ENCODE data around the gene CAMK2D. TPM values are rescaled to one million over a fixed set of nuclear protein-coding genes. Genes with fewer than 3 reads are reported as not detected.

Gene CAMK2D
- total RNA-seq, 1 donor from 2014 or later: 50.3 TPM

DNA sequence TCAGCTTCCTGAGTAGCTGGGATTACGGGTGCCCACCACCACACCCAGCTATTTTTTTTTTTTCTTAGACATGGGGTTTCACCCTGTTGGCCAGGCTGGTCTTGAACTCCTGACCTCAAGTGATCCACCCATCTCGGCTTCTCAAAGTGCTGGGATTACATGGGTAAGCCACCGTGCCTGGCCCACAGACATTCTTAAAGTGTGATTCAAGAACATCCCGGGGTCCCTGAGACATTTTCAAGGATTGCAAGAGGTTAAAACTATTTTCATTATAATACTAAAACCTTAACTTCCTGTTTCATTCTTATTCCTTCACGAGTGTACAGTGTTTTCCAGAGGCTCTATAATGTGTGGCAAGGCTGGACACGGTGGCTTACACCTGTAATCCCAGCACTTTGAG lies 318.7 kb downstream of the CAMK2D start:
- no peak for TF ChIP-seq POLR2AphosphoS5 (IDR thresholded peaks at IDR 0.05; ENCODE audit: insufficient read depth in 1 of 2, low read depth in 1 of 2)
- no peak for TF ChIP-seq CTCF (IDR thresholded peaks at IDR 0.05)
- peaks cover 33% of the 10 kb centered on the region for H3K4me1 ChIP-seq
- no peak for DNase-seq (ENCODE audit: extremely low spot score in 2 of 2)
- no peaks in the 10 kb centered on the region for H3K9me3 ChIP-seq
- H3K27me3 ChIP-seq: no peaks in the 10 kb centered on the region
- no peaks in the 10 kb centered on the region for H3K36me3 ChIP-seq
- intact Hi-C loops (cut with DNase I): no loop called here
- H3K27ac ChIP-seq: no peak overlapping the region
- no peak overlapping the region for H3K4me3 ChIP-seq

DNA sequence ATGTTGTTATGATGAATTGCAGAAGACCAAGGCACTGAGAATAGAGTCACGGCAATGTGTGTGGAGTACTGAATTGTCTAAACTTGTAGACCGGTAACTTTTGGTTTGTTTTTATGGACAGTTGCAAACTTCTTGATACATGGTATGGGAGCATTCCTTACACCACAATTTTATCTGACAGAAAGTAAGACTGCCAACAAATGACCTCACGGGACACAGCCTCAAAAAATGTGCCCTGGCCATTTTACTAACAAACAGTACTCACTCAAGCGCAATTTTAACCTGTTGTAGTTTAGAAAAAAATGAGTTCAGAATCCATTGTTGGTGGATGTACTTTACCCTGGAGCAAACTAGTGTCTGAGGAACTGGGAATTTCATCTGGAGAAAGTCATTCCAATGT lies 321.2 kb downstream of the CAMK2D start:
- Histone ChIP-seq H3K4me3 (no peak overlapping the region), H3K36me3 (no peaks in the 10 kb centered on the region), H3K27me3 (no peaks in the 10 kb centered on the region), H3K9me3 (no peaks in the 10 kb centered on the region), H3K4me1 (peaks cover 34% of the 10 kb centered on the region), H3K27ac (no peak overlapping the region)
- no peak for DNase-seq (ENCODE audit: extremely low spot score in 2 of 2)
- intact Hi-C loops (cut with DNase I): no loop called here
- TF ChIP-seq POLR2A (IDR thresholded peaks at IDR 0.05) (no peak), POLR2AphosphoS5 (IDR thresholded peaks at IDR 0.05; ENCODE audit: insufficient read depth in 1 of 2, low read depth in 1 of 2) (no peak), CTCF (IDR thresholded peaks at IDR 0.05) (no peak)

- TF ChIP-seq CTCF (IDR thresholded peaks at IDR 0.05) (no peak), POLR2AphosphoS5 (IDR thresholded peaks at IDR 0.05; ENCODE audit: insufficient read depth in 1 of 2, low read depth in 1 of 2) (no peak), POLR2A (IDR thresholded peaks at IDR 0.05) (no peak)
- intact Hi-C loops (cut with DNase I): no loop called here
- no peaks in the 10 kb centered on the region for H3K9me3 ChIP-seq
Measured at GRCh38 chr4:113438596-113438995, 322.9 kb downstream of the CAMK2D start.

DNA sequence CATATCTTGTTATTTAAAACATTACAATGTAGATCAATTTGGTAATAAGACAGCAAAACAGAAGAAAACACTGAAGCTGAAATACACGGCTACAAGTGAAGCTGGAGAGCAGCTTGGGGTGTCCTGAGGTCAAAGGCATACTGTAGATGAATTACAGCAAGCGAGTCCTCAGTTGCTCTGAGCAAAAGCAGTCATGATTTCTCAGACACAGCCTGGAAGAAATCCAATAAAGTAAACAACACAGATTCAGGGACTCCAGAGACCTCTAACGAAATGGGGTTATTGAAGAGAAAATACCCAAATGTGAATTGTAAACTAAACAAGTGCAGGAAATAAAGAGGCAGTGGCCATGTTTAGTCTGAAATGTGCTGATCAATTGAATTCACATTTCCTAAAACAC lies 324.4 kb downstream of the CAMK2D start:
- no peak for DNase-seq (ENCODE audit: extremely low spot score in 2 of 2)
- no peak overlapping the region for H3K4me3 ChIP-seq
- intact Hi-C loops (cut with DNase I): no loop called here
- peak overlapping the region; percentile 73 for H3K27ac ChIP-seq
- no peaks in the 10 kb centered on the region for H3K27me3 ChIP-seq
- TF ChIP-seq POLR2AphosphoS5 (IDR thresholded peaks at IDR 0.05; ENCODE audit: insufficient read depth in 1 of 2, low read depth in 1 of 2) (no peak), CTCF (IDR thresholded peaks at IDR 0.05) (no peak), POLR2A (IDR thresholded peaks at IDR 0.05) (no peak)
- no peaks in the 10 kb centered on the region for H3K9me3 ChIP-seq
- peaks cover 40% of the 10 kb centered on the region for H3K4me1 ChIP-seq
- no peaks in the 10 kb centered on the region for H3K36me3 ChIP-seq

More at GRCh38 chr4:113438596-113438995, 322.9 kb downstream of the CAMK2D start:
- Histone ChIP-seq H3K27me3 (no peaks in the 10 kb centered on the region), H3K36me3 (no peaks in the 10 kb centered on the region), H3K27ac (no peak overlapping the region), H3K4me1 (peaks cover 36% of the 10 kb centered on the region), H3K4me3 (no peak overlapping the region)
- no peak for DNase-seq (ENCODE audit: extremely low spot score in 2 of 2)

- TF ChIP-seq POLR2AphosphoS5 (IDR thresholded peaks at IDR 0.05; ENCODE audit: insufficient read depth in 1 of 2, low read depth in 1 of 2) (no peak), POLR2A (IDR thresholded peaks at IDR 0.05) (no peak), CTCF (IDR thresholded peaks at IDR 0.05) (no peak)
- Histone ChIP-seq H3K36me3 (no peaks in the 10 kb centered on the region), H3K9me3 (no peaks in the 10 kb centered on the region), H3K27me3 (no peaks in the 10 kb centered on the region), H3K4me3 (no peak overlapping the region), H3K4me1 (peaks cover 40% of the 10 kb centered on the region), H3K27ac (peak overlapping the region; percentile 73)
- intact Hi-C loops (cut with DNase I): no loop called here
- no peak for DNase-seq (ENCODE audit: extremely low spot score in 2 of 2)
Measured at GRCh38 chr4:113436360-113436759, 325.2 kb downstream of the CAMK2D start.
